ENCODE measurements around the gene CTRB2.

GRCh38 chr16:75203096-75203495, 3.9 kb downstream of the CTRB2 start:
- TF ChIP-seq EP300 (IDR thresholded peaks at IDR 0.05) = no peak
- TF ChIP-seq CTCF (IDR thresholded peaks at IDR 0.05) = no peak
- no peak for TF ChIP-seq POLR2AphosphoS5 (IDR thresholded peaks at IDR 0.05)
